Measurements from ENCODE around the gene FAM163B. TPM values are rescaled to one million over a fixed set of nuclear protein-coding genes. Genes with fewer than 3 reads are reported as not detected.

Gene FAM163B
- total and polyA plus RNA-seq, 2 of the 8 experiments (the other 6 are each of a cell fraction or from before 2014, with no cell fraction given): 0.63 to 1.0 TPM

DNA sequence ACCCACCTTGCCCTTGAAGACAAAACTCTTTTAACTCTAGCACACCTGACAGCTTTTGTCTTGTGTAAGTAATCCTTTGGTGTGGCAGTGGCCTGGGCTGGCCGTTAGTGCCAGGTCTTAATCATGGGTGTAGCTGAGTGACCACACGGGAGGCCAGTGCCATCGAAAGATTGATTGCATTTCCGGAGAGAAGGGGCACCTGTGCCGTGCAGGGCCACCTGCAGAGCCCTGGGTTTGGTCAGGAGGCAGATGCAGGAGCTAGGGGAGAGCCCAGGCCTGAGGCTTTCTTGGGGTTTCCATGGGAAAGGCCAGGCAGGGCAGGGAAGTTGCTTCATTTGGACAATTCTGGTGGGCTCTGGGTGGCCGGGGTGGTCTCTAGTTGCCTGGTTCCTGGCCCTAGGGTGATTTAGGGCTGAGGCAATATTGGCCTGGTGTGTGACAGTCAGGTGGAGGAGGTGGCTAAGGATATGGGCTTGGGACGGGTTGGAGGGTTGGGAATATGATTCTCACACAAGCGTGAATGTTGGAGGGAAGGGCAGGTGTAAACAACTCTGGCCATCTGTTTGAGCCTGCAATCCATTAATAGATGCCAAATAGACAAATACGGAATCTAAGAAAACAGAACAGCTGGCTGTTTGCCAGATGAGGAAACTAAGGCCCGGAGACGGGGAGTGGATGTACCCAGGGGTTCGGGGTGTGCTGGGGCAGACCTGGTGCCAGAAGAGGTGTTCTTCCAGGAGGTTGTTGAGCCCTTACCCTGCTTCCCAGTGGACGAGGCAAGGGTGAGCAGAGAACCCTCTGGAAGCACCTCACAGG is 31.6 kb upstream of the FAM163B start:
- Histone ChIP-seq H3K23ac (ENCODE audit: insufficient read length) (no peak overlapping the region), H3K79me1 (ENCODE audit: low read depth, low read length) (no peaks in the 10 kb centered on the region), H3K9ac (replicated peaks in 1 of 4; ENCODE audit: extremely low read depth in 1 of 4, low read depth in 3 of 4, low read length in 3 of 4) (no peak overlapping the region), H3K4me3 (ENCODE audit: extremely low read depth in 1 of 4, insufficient read depth in 2 of 4, low read depth in 3 of 4, low read length in 4 of 4) (no peak overlapping the region), H3K23me2 (ENCODE audit: low read depth, low read length) (0 out of 2 replicates have a peak, but pooled peaks cover 1% of the 10 kb centered on the region), H2AFZ (ENCODE audit: low read length) (no peak overlapping the region), H3K56ac (replicated peaks; ENCODE audit: insufficient read length, low read depth, low read length) (no peak overlapping the region), H3K79me2 (ENCODE audit: control insufficient read depth in 1 of 2, insufficient read depth in 2 of 2, low read length in 2 of 2) (no peaks in the 10 kb centered on the region), H4K8ac (ENCODE audit: extremely low read depth, insufficient read depth, low read length) (no peak overlapping the region), H2BK20ac (ENCODE audit: low read length) (no peak overlapping the region), H3K4ac (replicated peaks; ENCODE audit: insufficient read length, low read depth, low read length) (no peak overlapping the region), H3K27ac (ENCODE audit: low read depth, low read length) (no peak overlapping the region), H2BK5ac (ENCODE audit: low read depth, low read length) (no peak overlapping the region), H3K27me3 (replicated peaks in 1 of 4; ENCODE audit: control insufficient read depth in 3 of 4, extremely low read depth in 1 of 4, insufficient read depth in 3 of 4, low read length in 3 of 4) (no peaks in the 10 kb centered on the region; a peak in 1 of 7 replicates), H2AK5ac (ENCODE audit: low read depth, low read length) (no peak overlapping the region), H3K36me3 (ENCODE audit: control insufficient read depth in 2 of 4, insufficient read depth in 4 of 4, low read length in 3 of 4) (no peaks in the 10 kb centered on the region), H3K14ac (ENCODE audit: insufficient read length) (no peak overlapping the region), H4K20me1 (replicated peaks in 1 of 2; ENCODE audit: control insufficient read depth in 1 of 2, insufficient read depth in 2 of 2, low read length in 2 of 2) (peaks cover 0 to 2% of the 10 kb centered on the region in 2 experiments), H2BK120ac (replicated peaks; ENCODE audit: low read depth, low read length) (no peak overlapping the region), H2BK15ac (ENCODE audit: low read length) (no peak overlapping the region), H4K5ac (ENCODE audit: insufficient read length, low read depth, low read length) (no peak overlapping the region), H3K4me1 (replicated peaks in 1 of 4; ENCODE audit: control insufficient read depth in 3 of 4, insufficient read depth in 4 of 4, low read length in 3 of 4) (peaks cover 0 to 10% (median 7%) of the 10 kb centered on the region in 4 experiments; a peak in 6 of 7 replicates), H3K4me2 (ENCODE audit: insufficient read depth in 1 of 2, low read depth in 2 of 2, low read length in 2 of 2) (no peak overlapping the region), H2BK12ac (ENCODE audit: low read depth, low read length) (no peak overlapping the region), H3K9me3 (ENCODE audit: insufficient read depth in 2 of 2, low read depth in 1 of 2, low read length in 1 of 2) (no peaks in the 10 kb centered on the region), H3K18ac (ENCODE audit: extremely low read depth, low read length) (no peak overlapping the region), H4K91ac (replicated peaks; ENCODE audit: insufficient read length, low read length) (no peak overlapping the region)
- ChIA-PET POLR2A (ENCODE audit: partially characterized antibody) (interaction anchor here (0.7 kb wide), 1 partner anchor 12 kb away, joined by 3 read pairs; no protein-coding TSS in a partner anchor), CTCF (ENCODE audit: partially characterized antibody) (interaction anchor here (0.7 to 3.3 kb wide), 4 partner anchors 12 to 30 kb away, joined by 4 to 14 read pairs (median 4); no protein-coding TSS in a partner anchor)
- FAIRE-seq (no peak), DNase-seq (ENCODE audit: low read depth in 1 of 2, low spot score in 2 of 2) (no peak)
- no peak for TF ChIP-seq EP300 (IDR thresholded peaks at IDR 0.05; ENCODE audit: borderline replicate concordance in 1 of 2, low read depth in 2 of 2, low read length in 2 of 2)
- TF ChIP-seq POLR2A (IDR thresholded peaks at IDR 0.05; ENCODE audit: control extremely low read depth in 1 of 2, low read depth in 2 of 2, low read length in 2 of 2): no peak
- no peak for TF ChIP-seq CREB1 (IDR thresholded peaks at IDR 0.05)
- TF ChIP-seq CEBPB (IDR thresholded peaks at IDR 0.05; ENCODE audit: low read depth, low read length): no peak
- no peak for TF ChIP-seq POU5F1 (IDR thresholded peaks at IDR 0.05; ENCODE audit: low read depth, low read length)
- no peak for TF ChIP-seq RBBP5 (IDR thresholded peaks at IDR 0.05; ENCODE audit: borderline replicate concordance, low read depth, low read length)
- no peak for TF ChIP-seq POLR2AphosphoS5 (IDR thresholded peaks at IDR 0.05; ENCODE audit: low read depth, low read length)
- WGBS, 2 experiments (ENCODE audit: extremely low coverage in 1 of 2, insufficient coverage in 1 of 2, insufficient read length in 1 of 2, insufficient replicate concordance in 2 of 2, low coverage in 1 of 2, low lambda C conversion rate in 2 of 2, missing lambda C conversion rate in 1 of 2): 91% methylated on average over 13 of the region's 13 CpGs; no CpG with 5 or more reads in 1 of the 2 experiments

Data from H1 (cell line).